GM18873 (cell line): ENCODE results near the gene IFI44L.
A peak's percentile ranks its signal among the peaks of the same experiment; 100 is the strongest.

Experiments used
- ATAC-seq: cut with Tn5 transposase; IDR thresholded peaks from one replicate; pipeline ENCODE4 v1.9.1; 2021; ENCODE audit warnings: mild to moderate bottlenecking, moderate library complexity, moderate number of reproducible peaks; ENCODE audit not compliant: unreplicated experiment, low FRiP score

The IFI44L gene

DNA sequence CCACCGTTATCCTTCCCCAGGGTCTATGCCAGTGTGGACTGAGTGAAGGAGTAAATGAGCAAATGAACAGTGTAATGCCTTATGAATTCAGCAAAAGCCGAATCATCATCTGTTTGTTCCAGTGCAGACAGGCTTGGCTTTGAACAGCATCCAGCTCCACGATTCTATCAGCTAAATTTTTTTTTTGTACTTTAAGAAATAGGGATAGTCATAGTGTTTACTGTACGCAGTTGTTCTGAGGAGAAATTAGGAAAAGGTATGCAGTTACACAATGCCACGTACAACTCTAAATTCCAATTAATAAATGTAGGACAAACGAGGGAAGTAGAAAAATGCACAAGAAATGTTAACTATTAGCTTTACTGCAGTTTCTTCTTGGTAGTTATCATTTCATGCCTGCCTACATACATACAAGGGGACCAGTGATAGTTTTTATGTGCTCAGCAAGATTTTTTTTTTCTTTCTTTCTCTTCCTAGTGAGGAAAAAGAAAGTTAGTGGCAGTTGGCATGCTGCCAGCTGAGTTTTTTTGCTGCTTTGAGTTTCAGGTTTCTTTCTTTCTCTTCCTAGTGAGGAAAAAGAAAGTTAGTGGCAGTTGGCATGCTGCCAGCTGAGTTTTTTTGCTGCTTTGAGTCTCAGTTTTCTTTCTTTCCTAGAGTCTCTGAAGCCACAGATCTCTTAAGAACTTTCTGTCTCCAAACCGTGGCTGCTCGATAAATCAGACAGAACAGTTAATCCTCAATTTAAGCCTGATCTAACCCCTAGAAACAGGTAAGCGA lies at the start of gene IFI44L:
TSS of gene IFI44L (plus strand) at position 646 of the 777 bp plus-strand sequence. CDS start 7,468 bp downstream, outside the sequence.
- ATAC-seq: peak; percentile 28

DNA sequence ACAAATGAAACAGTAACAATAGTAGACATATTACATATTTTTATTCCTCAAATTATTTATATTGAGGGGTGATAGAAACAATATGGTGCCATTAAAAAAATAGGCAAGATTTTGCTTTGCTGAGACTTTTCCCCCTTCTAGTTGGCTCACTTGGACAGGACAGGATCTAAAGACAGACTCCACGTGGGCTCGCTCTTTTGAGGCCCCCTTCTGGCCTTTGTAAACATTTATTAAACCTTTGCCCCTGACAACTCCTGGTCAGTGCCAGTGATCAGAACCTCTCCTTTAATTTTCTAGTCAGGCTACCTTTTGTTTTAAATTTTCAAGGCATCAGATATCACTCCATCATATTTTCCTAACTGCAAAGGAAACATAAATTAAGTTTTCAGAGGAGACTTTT lies 49.7 kb upstream of the IFI44L start:
- no peak for ATAC-seq

DNA sequence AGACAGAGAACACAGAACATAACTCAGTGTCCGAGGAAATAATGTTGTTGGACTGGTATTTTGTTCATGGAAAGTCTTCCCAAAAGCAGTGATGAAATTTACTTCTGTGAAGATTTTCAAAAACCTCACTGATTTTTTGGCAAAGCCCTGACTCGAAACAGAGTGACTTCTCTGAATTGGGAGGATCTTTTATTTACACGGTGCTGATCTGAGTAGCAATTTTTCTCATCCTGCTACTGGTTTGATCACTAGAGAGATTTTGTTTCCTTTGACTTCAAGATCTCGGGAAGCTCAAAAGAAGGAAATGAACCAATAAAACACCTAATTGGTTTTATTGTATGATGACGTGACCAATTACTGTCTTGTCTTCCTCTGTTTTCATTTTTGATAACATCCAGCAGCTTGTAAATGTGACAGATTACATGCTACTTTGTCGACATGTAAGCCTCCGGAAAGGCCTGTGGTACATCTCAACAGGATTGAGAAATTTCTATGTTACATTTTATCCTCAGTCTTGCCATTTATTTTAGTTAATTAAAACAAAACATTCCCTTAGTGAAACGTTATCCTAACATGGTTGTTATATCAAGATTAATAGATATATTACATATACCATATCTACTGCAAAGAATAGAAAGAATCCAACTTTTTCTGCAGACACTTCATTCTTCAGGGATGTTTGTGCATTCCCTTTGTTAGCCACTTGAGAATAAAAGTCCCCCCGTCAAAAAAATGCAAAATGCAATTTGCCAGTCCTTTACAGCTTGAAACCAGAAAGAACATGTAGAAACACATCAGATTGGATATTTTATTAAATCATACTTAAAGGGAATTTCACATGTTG lies 42.8 kb upstream of the IFI44L start:
- no peak for ATAC-seq

DNA sequence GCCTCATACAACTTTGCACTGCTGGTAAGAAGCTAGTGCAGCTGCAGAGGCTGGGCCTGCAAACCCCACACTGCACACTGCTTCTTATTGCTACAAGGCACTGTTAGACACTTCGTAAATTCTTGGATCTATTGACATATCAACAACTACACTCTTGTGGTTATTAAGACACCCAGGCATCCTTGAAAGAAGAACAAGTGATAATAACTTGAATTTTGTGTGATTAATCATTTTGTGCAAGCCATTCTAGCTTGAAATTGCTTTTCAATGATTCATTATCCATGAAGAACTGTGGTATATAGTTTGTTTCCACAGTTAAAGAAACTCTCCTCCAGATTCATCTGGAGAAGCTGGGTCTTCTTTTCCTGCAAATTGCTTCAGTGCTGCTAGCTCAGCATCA lies 33.7 kb upstream of the IFI44L start:
- ATAC-seq: no peak

DNA sequence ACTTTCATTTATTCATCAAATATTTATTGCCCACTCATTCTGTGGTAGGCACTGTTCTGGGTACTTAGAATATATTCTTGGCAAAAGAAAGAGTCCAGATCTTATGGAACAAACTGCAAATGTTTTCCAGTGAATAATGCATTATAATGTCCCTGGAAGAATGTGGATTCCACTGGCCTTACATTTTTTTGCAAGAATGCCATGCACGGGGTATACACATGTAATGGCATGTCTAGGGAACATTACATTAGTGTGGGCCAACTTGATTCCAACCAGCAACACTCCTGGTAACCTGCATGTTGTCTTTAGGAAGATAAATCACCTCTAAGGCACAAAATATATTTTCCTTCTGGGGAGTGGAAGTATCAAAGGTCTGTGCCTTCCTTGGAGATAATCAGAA lies 33.0 kb upstream of the IFI44L start:
- no peak for ATAC-seq

DNA sequence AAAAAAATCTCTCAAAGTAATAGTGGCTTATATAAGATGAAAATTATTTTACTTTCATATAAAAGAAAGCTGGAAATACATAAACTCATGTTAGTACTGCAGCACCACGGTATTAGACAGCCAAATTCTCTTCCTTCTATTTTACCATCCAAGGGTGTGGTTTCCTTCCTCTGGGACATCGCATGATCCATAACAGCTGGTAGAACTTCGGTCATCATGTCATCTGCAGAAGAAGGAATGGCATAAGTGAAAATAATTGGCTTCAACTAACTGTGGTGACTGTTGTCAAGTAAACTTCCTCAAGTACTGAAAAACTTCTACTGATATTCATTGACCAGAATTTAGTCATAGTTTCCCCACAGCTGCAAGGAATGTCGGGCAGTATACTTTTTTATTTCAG lies 28.3 kb upstream of the IFI44L start:
- no peak for ATAC-seq

DNA sequence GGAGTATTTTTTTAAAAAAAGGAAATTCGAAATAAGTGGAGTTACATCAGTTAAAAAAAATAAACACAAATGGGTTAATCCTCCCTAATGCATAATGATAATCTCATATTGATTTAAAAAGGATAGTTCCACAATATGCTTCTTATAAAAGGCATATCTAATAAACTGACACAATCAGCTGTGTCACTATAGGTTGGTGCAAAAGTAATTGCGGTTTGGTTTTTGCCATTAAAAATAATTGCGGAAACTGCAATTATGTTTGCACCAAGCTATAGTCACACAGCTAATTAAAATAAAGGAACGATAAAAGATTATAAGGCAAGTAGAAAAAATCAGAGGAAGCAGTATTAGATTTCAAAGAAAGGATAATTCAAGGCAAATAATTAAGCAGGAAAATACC lies 21.0 kb upstream of the IFI44L start:
- ATAC-seq: no peak

DNA sequence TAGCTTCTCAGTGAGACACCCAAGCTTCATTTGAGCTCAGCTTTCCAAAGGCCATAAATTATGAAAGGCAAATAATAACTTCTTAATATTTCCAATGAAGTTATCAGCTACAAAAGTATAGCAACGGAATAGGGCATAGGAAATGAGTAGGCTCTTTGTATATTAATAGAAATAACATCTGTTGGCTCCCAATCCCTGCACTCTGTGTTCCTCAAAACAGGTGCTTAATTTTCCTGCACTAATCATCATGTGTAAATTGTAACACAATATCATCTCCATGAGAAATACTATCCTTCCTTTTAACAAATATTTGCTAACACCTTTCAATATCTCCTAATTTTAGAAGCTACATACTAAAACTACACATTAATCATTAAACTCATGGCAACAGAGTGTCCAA lies 19.2 kb upstream of the IFI44L start:
- no peak for ATAC-seq

DNA sequence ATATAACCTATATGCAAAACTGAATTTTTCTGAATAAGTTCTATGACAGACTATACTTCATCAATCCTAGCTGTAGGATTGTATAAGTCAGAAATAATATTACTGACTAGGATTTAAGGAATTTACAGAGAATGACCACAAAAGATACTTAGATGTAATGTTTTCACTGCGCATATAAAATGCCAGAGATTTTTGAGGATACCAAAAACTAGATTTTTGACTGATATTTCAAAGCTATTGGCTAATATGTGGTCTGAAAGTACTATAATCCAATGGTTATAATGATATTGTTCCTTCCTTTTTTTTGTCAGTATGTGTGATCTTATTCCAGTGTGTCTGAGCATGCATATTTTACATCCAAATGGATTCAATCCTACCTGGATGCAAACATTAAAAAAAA lies 17.0 kb upstream of the IFI44L start:
- ATAC-seq: no peak

DNA sequence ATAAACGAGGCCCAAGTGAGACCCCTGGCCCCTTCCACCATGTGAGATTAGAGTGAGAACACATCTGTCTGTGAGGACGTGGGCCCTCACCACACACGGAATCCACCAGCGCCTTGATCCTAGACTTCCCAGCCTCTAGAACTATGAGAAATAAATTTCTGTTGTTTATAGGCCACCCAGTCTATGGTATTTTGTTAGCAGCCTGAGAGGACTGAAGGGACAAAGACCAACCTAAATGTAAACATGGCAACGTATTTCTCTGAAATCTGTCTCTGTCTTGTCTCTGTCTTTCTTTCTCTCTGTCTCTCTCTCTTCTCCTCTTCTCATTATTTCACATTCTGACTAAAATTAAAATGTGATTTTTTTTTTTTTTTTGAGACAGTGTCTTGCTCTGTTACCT lies 15.6 kb upstream of the IFI44L start:
- no peak for ATAC-seq

DNA sequence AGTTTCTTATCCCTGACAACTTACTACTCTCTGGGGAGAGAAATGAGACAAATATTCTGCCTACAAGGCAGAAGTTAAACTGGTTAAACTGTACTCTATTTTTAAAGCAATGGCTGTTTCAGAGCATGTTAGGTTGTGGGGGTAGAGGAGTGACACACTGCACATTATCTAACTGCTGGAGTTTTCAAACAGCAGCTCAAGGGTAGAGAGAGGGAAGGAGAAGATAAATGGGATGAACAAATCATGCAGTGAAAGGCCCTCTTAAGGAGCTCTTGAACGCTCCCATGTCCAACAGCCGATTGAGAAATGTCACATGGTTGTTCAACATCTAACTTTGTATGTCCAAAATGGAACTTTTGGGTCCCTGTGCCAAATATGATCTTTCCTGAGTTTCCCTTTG lies 14.0 kb upstream of the IFI44L start:
- no peak for ATAC-seq

DNA sequence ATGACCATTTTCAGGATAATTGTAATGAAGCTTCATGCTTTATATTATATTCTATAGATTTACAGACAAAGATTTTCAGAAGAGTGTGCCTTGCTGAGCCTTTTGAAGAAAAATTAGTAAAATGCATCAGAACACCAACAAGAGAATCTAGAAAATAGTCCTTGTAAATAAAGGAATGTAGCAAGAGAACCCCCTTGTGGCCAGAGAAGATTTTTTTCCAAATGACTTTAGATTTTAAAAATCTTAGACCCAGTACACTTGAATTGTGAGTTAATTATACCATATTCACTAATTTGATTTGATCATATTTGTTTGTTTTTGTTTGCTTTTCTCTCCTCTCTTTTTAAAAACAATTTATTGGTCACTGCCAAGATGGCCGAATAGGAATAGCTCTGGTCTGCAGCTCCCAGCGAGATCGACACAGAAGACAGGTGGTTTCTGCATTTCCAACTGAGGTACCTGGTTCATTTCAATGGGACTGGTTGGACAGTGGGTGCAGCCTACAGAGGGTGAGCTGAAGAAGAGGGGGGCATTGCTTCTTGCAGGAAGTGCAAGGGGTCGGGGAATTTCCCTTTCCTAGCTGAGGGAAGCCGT lies 12.8 kb upstream of the IFI44L start:
- ATAC-seq: no peak

DNA sequence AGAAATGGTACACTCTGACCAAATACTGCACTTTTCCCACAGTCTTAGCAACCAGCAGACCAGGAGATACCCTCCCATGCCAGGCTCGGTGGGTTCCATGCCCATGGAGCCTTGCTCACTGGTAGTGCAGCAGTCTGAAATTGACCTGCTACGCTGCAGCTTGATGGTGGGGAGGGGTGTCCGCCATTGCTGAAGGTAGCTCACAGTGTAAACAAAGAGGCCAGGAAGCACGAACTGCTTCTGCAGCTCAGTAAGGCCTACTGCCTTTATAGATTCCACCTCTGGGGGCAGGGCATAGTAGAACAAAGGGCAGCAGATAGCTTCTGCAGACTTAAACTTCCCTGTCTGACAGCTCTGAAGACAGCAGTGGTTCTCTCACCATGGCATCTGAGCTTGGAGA lies 12.3 kb upstream of the IFI44L start:
- no peak for ATAC-seq

DNA sequence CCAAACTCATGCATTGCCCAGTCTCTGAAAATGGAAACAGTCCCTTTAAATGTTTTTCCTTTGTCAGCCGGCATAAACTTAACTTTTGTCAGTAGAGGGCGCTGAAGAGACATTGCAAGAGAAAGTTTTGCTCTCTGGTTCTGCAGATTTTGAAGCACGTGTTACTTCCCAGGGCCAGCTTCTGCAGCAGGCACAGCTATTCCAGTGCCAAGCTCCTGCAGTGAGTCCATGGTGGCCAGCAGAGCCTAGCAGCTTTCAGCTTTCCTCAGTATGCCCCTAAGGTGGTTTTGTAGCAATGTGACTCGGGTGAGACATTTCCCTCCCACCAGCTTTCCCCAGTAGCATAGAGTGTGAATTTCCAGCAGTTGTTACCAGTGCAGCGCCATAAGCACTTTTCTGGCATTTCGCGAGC lies 2.6 kb upstream of the IFI44L start:
- ATAC-seq: peak; percentile 44

DNA sequence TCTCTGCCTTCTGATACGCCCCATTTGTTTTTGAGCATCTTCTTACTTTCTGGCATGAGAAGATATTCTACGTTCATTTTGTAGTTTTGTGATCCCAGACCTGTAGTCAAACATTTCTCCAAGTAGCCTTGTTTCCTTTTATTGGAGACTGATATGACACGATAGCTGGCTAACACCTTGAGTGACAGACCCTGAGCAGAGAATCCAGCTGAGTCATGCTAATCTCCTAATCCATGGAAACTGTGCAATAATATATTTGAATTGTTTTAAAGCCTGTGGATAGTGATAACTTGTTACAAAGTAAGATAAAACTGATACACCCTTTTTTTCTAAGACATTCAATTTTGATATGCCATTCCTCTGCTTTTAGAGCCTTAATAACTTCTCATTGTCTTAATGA lies 1.2 kb upstream of the IFI44L start:
- ATAC-seq: no peak

DNA sequence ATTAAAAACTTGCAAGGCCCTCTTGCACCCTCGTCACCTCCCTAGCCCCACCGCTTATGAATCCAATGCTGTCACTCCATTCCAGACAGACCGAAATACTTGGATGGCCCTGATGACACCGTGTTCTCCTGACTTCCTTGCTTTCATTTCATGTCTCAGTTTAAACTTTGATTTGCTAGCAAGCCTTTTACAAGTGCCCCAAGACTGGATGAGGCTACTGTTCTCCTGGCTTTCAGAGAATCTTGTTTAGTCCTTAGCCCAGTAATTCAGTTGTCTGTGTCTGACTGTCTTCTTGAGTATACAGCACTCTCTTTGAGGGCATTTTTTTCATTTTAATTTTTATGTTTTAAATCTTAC lies 824 bp upstream of the IFI44L start:
- ATAC-seq: peak; percentile 8

DNA sequence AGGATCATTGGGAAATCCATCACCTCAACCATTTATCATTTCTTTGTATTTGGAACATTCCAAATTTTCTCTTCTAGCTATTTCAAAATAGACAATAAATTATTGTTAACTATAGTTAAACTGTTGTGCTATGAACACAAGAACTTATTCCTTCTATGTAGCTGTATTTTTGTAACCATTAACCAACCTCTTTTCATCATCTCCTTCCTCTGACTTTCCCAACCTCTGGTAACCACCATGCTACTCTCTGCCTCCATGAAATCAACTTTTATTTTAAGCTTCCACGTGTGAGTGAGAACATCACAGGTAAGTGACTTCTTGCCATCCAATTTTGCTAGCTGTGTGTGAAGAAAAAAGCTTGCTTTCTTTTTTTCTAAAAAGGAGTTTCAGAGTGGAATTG lies 418 bp downstream of the IFI44L start:
- ATAC-seq: no peak

DNA sequence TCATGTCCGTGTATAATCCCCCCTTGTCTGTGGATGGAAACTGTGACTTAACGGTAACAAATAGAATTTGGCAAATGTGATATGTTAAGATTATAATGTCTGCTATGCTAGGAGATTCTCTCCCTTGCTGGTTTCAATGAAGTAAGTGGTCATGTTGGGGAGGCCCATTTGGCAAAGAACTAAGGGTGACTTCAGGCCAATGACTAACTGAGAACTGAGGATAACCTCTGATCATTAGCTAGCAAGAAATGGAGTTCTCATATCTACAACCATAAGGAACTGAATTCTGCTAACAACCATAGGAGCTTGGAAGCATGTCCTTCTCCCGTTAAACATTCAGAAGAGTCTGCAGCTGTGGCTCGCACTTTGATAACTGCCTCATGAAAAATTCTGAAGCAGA lies 2.3 kb downstream of the IFI44L start:
- no peak for ATAC-seq

DNA sequence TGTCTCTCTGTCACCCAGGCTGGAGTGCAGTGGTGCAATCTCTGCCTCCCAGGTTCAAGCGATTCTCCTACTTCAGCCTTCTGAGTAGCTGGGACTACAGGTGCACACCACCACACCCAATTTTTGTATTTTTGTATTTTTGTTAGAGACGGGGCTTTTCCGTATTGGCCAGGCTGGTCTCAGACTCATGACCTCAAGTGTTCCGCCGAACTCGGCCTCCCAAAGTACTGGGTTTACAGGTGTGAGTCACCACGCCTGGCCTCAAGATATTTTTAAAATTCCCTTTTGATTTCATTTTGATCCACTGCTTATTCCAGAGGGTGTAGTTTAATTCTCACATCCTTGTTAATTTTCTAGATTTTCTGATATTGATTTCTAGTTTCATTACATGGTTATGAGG lies 3.8 kb downstream of the IFI44L start:
- no peak for ATAC-seq

DNA sequence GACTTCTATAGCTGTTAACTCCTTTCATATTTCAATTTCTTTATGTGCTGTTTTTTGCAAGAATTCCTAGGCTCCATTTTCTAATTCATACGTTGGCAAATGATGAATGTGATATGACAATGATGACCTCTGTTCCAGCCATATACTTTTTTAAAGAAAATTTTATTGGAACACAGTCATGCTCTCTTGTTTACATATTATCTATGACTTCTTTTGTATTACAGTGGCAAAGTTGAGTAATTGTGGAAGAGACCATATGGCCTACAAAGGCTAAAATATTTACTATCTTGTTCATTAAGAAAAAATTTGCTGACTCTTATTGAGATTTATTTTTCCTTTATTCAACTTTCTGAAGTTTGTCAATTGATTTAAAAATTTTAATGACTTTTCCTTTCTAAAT lies 7.1 kb downstream of the IFI44L start:
- ATAC-seq: no peak

DNA sequence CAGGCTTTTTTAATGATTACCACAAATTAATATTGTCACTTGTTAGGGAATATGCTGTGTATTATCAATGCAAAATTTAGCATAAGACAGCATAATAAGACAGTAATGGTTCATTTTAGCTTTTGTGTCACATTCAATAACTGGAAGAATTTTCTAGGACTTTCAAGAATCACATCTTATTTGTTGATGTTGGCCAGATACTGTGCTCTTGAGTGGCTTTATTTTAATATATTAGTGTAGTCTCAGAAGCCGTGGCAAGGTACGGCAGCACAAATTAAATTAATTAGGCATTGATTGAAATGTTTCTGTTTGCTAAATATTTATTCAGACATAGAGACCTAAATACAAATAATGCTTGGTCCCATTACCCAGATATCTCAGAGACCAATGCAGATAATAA lies 10.4 kb downstream of the IFI44L start:
- ATAC-seq: no peak

DNA sequence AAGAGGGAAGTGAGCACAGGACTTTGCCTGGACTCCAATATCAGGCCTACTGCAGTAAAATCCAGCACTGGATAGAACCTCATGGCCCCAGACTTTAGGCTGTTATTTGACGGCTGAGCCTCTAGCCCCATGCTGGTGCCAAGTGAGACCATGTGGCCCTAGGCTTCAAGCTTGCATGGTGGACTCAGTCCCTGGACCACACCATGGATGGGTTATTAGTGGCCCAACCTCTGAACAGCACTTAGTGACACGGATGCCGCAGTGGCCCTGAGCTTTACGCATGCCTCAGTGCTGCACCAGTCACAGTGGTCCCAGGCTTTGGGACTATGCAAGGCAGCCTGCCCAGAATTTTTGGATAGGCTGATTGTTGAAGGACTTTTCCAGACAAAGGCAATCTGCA lies 13.0 kb downstream of the IFI44L start:
- no peak for ATAC-seq
